ENCODE results near the gene FANCC.

FANCC gene

DNA sequence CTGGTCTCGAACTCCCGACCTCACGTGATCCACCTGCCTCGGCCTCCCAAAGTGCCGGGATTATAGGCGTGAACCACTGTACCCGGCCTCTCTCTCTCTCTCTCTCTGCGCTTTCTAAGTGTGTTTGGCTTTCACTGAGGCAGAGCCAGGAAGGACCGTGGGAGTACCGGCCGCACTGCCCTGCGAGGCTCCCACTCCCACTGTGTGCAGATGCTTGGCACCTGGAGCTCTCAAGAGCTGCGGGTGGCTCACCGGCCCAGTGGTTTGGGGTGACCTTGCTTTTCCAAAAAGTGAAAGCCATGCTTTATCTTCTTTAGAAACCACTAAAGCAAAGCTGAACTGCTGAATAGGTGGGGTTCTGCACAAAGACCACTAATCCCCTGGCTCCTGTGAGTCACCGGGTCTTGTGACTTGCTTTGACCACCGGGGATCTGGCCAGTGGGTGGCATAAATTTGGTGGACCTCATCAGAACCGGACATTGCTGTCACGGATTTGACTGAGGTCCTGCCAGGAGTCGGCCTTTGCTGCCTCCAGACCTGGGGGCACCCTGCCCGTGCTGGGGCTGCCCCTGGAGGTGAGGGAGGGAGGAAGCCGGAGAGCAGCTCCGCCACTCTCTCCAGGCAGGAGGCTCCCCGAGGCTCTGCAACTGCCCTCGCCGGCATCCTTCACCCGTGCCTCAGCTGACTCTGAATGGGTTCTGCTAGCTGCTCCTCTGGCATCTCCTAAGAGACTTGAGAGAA lies 228.9 kb downstream of the FANCC start:
- Mint-ChIP-seq H3K36me3 (ENCODE audit: low read depth) (peaks cover 43% of the 10 kb centered on the region), H3K4me1 (peaks cover 77% of the 10 kb centered on the region), H3K4me3 (no peak overlapping the region), H3K27me3 (ENCODE audit: low read depth) (no peaks in the 10 kb centered on the region), H3K27ac (peak overlapping the region; percentile 76 to 92 (median 78)), H3K9me3 (no peaks in the 10 kb centered on the region)
- TF ChIP-seq, protein P1, sequence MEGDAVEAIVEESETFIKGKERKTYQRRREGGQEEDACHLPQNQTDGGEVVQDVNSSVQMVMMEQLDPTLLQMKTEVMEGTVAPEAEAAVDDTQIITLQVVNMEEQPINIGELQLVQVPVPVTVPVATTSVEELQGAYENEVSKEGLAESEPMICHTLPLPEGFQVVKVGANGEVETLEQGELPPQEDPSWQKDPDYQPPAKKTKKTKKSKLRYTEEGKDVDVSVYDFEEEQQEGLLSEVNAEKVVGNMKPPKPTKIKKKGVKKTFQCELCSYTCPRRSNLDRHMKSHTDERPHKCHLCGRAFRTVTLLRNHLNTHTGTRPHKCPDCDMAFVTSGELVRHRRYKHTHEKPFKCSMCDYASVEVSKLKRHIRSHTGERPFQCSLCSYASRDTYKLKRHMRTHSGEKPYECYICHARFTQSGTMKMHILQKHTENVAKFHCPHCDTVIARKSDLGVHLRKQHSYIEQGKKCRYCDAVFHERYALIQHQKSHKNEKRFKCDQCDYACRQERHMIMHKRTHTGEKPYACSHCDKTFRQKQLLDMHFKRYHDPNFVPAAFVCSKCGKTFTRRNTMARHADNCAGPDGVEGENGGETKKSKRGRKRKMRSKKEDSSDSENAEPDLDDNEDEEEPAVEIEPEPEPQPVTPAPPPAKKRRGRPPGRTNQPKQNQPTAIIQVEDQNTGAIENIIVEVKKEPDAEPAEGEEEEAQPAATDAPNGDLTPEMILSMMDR (IDR thresholded peaks at IDR 0.05; ENCODE audit: unreplicated experiment in 3 of 3) = no peak

DNA sequence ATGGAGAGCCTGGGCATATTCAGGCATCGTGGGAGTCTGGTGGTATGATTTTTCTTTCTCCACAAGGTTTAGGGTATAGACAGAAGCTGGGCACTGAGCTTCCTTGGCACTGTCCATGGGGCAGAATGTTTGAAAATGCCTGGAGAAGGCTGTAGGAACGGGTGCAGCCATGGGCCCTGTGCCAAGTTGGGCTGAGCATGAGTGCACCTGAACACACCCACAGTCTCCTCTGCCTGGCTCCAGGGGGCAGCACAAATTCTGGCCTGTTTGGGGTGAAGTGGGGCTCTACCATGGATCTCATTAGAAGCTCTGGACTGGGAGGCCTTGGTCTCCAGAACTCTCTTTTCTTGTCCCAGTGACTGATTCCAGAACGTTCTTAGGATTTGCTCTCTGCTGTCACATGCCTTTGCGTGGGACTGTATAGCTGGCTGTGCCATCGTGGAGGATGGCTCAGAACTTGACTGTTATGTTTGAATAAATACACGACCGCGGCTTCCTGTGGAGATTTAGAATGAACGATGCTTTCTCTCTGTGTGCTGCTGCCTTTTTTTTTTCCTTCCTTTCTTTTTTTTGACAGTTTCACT lies 229.8 kb downstream of the FANCC start:
- H3K27me3 Mint-ChIP-seq (ENCODE audit: low read depth) = no peaks in the 10 kb centered on the region
- TF ChIP-seq, protein P1 (IDR thresholded peaks at IDR 0.05; ENCODE audit: unreplicated experiment in 3 of 3) = peak in 1 of 3 experiments; percentile 14
- no peaks in the 10 kb centered on the region for H3K9me3 Mint-ChIP-seq
- H3K27ac Mint-ChIP-seq = peak overlapping the region; percentile 29 to 78 (median 66)
- peaks cover 48% of the 10 kb centered on the region for H3K36me3 Mint-ChIP-seq (ENCODE audit: low read depth)
- peaks cover 69% of the 10 kb centered on the region for H3K4me1 Mint-ChIP-seq
- H3K4me3 Mint-ChIP-seq = no peak overlapping the region

DNA sequence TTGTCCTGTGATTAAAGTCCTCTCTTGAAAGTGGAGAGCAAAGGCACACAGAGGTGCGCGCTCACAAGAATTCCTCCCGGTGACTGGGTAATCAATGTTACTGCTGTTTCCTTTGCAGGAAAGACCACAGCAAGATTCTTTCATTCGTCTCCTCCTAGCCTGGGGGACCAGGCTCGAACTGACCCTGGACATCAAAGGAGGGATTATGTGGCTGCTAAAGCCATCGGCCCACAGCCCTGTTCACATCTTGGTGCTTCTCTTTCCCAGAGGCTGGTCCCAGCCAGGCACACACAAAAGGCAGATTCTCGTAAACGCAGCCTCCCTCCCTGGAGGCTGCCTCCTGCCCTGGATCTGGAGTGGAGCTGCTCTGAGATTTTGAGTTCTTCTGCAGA lies 230.9 kb downstream of the FANCC start:
- TF ChIP-seq, protein P1 (IDR thresholded peaks at IDR 0.05; ENCODE audit: unreplicated experiment in 3 of 3) = no peak
- H3K27me3 Mint-ChIP-seq (ENCODE audit: low read depth) = no peaks in the 10 kb centered on the region
- no peak overlapping the region for H3K4me3 Mint-ChIP-seq
- peaks cover 60% of the 10 kb centered on the region for H3K36me3 Mint-ChIP-seq (ENCODE audit: low read depth)
- H3K27ac Mint-ChIP-seq = peak overlapping the region; percentile 35 to 66 (median 60)
- no peaks in the 10 kb centered on the region for H3K9me3 Mint-ChIP-seq
- peaks cover 57% of the 10 kb centered on the region for H3K4me1 Mint-ChIP-seq

DNA sequence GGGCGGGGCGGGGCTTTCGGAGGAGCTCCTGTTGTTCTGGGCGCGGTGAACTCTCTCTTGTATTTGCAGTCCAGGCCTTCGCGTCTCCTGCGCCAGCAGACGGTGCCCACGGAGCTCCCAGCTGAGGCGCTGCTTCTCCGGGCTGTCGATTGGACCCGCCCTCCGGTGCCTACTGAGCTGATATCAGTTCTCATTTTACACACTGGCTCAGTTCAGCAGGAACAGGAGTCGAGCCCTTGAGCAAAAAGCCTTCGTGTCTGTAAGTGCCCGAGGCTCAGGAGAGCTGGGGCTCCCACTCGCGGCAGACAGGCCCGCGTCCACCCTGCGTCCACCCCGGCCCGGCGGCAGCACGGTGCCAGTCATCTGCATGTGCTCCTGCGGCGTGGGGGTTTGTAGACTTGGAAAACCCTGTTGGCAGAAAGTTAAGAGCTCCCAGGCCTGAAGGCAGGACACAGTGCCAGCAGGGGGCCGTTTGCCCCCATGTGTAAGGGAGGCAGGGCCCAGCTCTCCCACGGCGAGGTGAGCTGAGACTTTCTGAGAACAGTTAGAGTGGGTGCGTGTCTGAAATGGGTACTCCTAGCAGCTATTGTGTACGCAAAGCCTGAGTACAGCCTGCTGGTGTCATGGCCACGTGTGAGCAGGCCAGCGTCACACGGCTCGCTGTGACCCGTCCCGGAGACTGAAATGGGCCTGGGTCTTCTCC lies 231.5 kb downstream of the FANCC start:
- no peak overlapping the region for H3K4me3 Mint-ChIP-seq
- TF ChIP-seq, protein P1 (IDR thresholded peaks at IDR 0.05; ENCODE audit: unreplicated experiment in 3 of 3) = no peak
- peak overlapping the region; percentile 35 to 66 (median 60) for H3K27ac Mint-ChIP-seq
- no peaks in the 10 kb centered on the region for H3K27me3 Mint-ChIP-seq (ENCODE audit: low read depth)
- H3K4me1 Mint-ChIP-seq = peaks cover 57% of the 10 kb centered on the region
- H3K36me3 Mint-ChIP-seq (ENCODE audit: low read depth) = peaks cover 66% of the 10 kb centered on the region
- no peaks in the 10 kb centered on the region for H3K9me3 Mint-ChIP-seq

DNA sequence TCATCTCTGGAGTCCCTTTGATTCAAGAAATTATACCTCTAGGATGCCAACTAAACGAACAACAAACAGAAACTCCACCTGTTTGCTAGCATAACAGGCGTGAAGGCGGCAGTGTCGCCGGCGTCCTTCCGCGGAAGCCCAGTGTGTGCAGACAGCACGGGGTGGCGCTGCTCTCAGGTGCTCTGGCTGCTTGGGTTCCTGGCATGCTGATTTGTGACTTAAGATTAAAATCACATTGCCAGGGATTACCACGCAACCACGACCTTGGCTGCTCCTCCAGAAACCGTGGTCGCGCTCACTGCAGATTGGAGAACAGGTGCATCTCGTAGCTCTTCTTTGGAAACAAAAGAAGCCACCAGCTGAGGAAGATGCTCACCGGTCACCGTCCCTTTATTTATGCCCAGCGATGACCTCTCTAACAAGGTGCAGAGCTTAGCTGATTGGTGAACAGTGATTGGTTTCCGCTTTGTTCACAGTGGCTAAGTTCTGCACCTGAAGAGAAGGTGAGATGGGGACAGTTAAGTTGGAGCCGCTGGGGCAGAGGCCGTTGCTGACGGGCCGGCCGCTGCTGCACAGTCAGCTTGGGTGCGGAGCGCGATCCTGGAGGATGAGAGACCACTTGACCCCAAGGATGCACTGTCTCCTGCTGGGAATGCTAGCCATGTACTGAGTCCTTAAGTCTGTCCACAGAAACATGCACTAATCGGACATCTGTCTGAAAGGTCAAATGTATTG lies 232.3 kb downstream of the FANCC start:
- Mint-ChIP-seq H3K4me1 (peaks cover 54% of the 10 kb centered on the region), H3K9me3 (no peaks in the 10 kb centered on the region), H3K27ac (peak overlapping the region in 1 of 3 experiments; percentile 63), H3K4me3 (no peak overlapping the region), H3K27me3 (ENCODE audit: low read depth) (no peaks in the 10 kb centered on the region), H3K36me3 (ENCODE audit: low read depth) (peaks cover 71% of the 10 kb centered on the region)
- TF ChIP-seq, protein P1 (IDR thresholded peaks at IDR 0.05; ENCODE audit: unreplicated experiment in 3 of 3) = no peak

Measured in nephron (organoid).